H1 (cell line): ENCODE data around the gene KRCC1. TPM values are rescaled to one million over a fixed set of nuclear protein-coding genes. Genes with fewer than 3 reads are reported as not detected.
"Not testable (repeated sequence)": the region's sequence is repeated elsewhere in the genome, so short reads cannot be mapped to it uniquely, and the experiment has no call there.

ENCODE experiments used
- CTCF ChIA-PET: fragments of 300-600 bp; sonication (Branson Sonifier 250); formaldehyde crosslinking; loops from one replicate; lab custom pipeline; 2021; ENCODE audit not compliant: partially characterized antibody; lab: Charles Lee
- POLR2A ChIA-PET: fragments of 300-600 bp; sonication (Branson Sonifier 250); formaldehyde crosslinking; loops from one replicate; lab custom pipeline; 2021; ENCODE audit warnings: inconsistent platforms; ENCODE audit not compliant: partially characterized antibody; lab: Charles Lee
- DNase-seq, 2 experiments: peaks; one replicate each; pipeline versions ENCODE4 v3.0.0 to v3.0.0-alpha.2; 2010 to 2022; ENCODE audit warnings: low spot score in 2 of 2, low read depth in 1 of 2, mixed read lengths in 1 of 2
- FAIRE-seq: peaks from 2 replicates; lab custom pipeline; 2011; peaks lifted over from hg19 to GRCh38; lab: Jason Lieb, UNC
- H2AFZ ChIP-seq: 2 replicates; pipeline ENCODE4 v1.8.1; 2012; ENCODE audit warnings: low read length, inconsistent platforms
- H2AK5ac ChIP-seq: 2 replicates; pipeline ENCODE4 v1.6.1; 2013; ENCODE audit warnings: low read depth, low read length
- H2BK120ac ChIP-seq: replicated peaks from 2 replicates; pipeline ENCODE3; 2013; ENCODE audit warnings: low read depth, low read length, inconsistent platforms
- H2BK12ac ChIP-seq: 2 replicates; pipeline ENCODE4 v1.6.1; 2013; ENCODE audit warnings: low read depth, low read length
- H2BK15ac ChIP-seq: 2 replicates; pipeline ENCODE4 v1.6.1; 2013; ENCODE audit warnings: low read length
- H2BK20ac ChIP-seq: 2 replicates; pipeline ENCODE4 v1.6.1; 2013; ENCODE audit warnings: low read length
- H2BK5ac ChIP-seq: 2 replicates; pipeline ENCODE4 v1.6.1; 2013; ENCODE audit warnings: low read depth, low read length
- H3K14ac ChIP-seq: 2 replicates; pipeline ENCODE4 v1.6.1; 2013; ENCODE audit warnings: inconsistent platforms; ENCODE audit not compliant: insufficient read length
- H3K18ac ChIP-seq: 2 replicates; pipeline ENCODE4 v1.6.1; 2013; ENCODE audit warnings: low read length; ENCODE audit errors: extremely low read depth
- H3K23ac ChIP-seq: 2 replicates; pipeline ENCODE4 v1.6.1; 2013; ENCODE audit warnings: inconsistent platforms; ENCODE audit not compliant: insufficient read length
- H3K23me2 ChIP-seq: 2 replicates; pipeline ENCODE4 v1.6.1; 2013; ENCODE audit warnings: low read depth, low read length
- H3K27ac ChIP-seq: 2 replicates; pipeline ENCODE4 v1.6.1; 2011; ENCODE audit warnings: low read depth, low read length, inconsistent platforms
- H3K27me3 ChIP-seq, 4 experiments: replicated peaks in 1 of 4; 1 replicate in 1 of 4; 2 replicates in 3 of 4; pipeline versions ENCODE4 v1.6.1 to v1.8.1; 2011 to 2013; ENCODE audit warnings: low read length in 3 of 4, mild to moderate bottlenecking in 3 of 4, inconsistent platforms in 2 of 4, mixed read lengths in 2 of 4, moderate library complexity in 1 of 4; ENCODE audit not compliant: control insufficient read depth in 3 of 4, insufficient read depth in 3 of 4; ENCODE audit errors: extremely low read depth in 1 of 4
- H3K36me3 ChIP-seq, 4 experiments: 2 replicates each; pipeline versions ENCODE4 v1.6.1 to v1.8.1; 2011 to 2013; ENCODE audit warnings: mild to moderate bottlenecking in 4 of 4, low read length in 3 of 4, moderate library complexity in 2 of 4, control low read depth in 1 of 4, inconsistent platforms in 1 of 4; ENCODE audit not compliant: insufficient read depth in 4 of 4, control insufficient read depth in 2 of 4
- H3K4ac ChIP-seq: replicated peaks from 2 replicates; pipeline ENCODE3; 2013; ENCODE audit warnings: low read length, low read depth, mixed read lengths, inconsistent platforms; ENCODE audit not compliant: insufficient read length
- H3K4me1 ChIP-seq, 4 experiments: replicated peaks in 1 of 4; 1 replicate in 1 of 4; 2 replicates in 3 of 4; pipeline versions ENCODE4 v1.6.1 to v1.8.1; 2011 to 2013; ENCODE audit warnings: low read length in 3 of 4, inconsistent platforms in 2 of 4, mixed read lengths in 1 of 4; ENCODE audit not compliant: insufficient read depth in 4 of 4, control insufficient read depth in 3 of 4
- H3K4me2 ChIP-seq, 2 experiments: 2 replicates each; pipeline versions ENCODE4 v1.6.1 to v1.8.1; 2011 to 2013; ENCODE audit warnings: low read depth in 2 of 2, low read length in 2 of 2, control low read depth in 1 of 2, inconsistent platforms in 1 of 2, mild to moderate bottlenecking in 1 of 2; ENCODE audit not compliant: insufficient read depth in 1 of 2
- H3K4me3 ChIP-seq, 4 experiments: fragments of 200-600, 300-600 bp in 1 of 4; sonication (generic), shearing (Covaris generic), sonication (Bioruptor Twin) in 1 of 4; 2 replicates each; pipeline versions ENCODE4 v1.5.1 to v1.8.1; 2011 to 2016; ENCODE audit warnings: low read length in 4 of 4, low read depth in 3 of 4, control low read depth in 2 of 4, inconsistent platforms in 2 of 4, mild to moderate bottlenecking in 2 of 4, mixed read lengths in 1 of 4, moderate library complexity in 1 of 4; ENCODE audit not compliant: insufficient read depth in 2 of 4; ENCODE audit errors: extremely low read depth in 1 of 4
- H3K56ac ChIP-seq: replicated peaks from 2 replicates; pipeline ENCODE3; 2013; ENCODE audit warnings: low read depth, mild to moderate bottlenecking, mixed read lengths, low read length, inconsistent platforms; ENCODE audit not compliant: insufficient read length
- H3K79me1 ChIP-seq: 2 replicates; pipeline ENCODE4 v1.6.1; 2013; ENCODE audit warnings: low read depth, low read length, control low read depth
- H3K79me2 ChIP-seq, 2 experiments: 2 replicates each; pipeline versions ENCODE4 v1.6.1 to v1.8.1; 2012 to 2013; ENCODE audit warnings: low read length in 2 of 2, mild to moderate bottlenecking in 2 of 2, inconsistent platforms in 1 of 2; ENCODE audit not compliant: insufficient read depth in 2 of 2, control insufficient read depth in 1 of 2
- H3K9ac ChIP-seq, 4 experiments: replicated peaks in 1 of 4; 1 replicate in 1 of 4; 2 replicates in 3 of 4; pipeline versions ENCODE4 v1.6.1 to v1.8.1; 2011 to 2013; ENCODE audit warnings: low read depth in 3 of 4, low read length in 3 of 4, control low read depth in 2 of 4, mild to moderate bottlenecking in 2 of 4, moderate library complexity in 2 of 4, inconsistent platforms in 1 of 4; ENCODE audit errors: extremely low read depth in 1 of 4
- H3K9me3 ChIP-seq, 2 experiments: 2 replicates each; pipeline versions ENCODE4 v1.6.1 to v1.8.1; 2012 to 2013; ENCODE audit warnings: mild to moderate bottlenecking in 2 of 2, moderate library complexity in 2 of 2, control low read depth in 1 of 2, inconsistent platforms in 1 of 2, low read depth in 1 of 2, low read length in 1 of 2, mixed read lengths in 1 of 2; ENCODE audit not compliant: insufficient read depth in 2 of 2
- H4K20me1 ChIP-seq, 2 experiments: replicated peaks in 1 of 2; 2 replicates each; pipeline versions ENCODE3 to v1.8.1; 2011 to 2013; ENCODE audit warnings: inconsistent platforms in 2 of 2, low read length in 2 of 2, mild to moderate bottlenecking in 1 of 2; ENCODE audit not compliant: insufficient read depth in 2 of 2, control insufficient read depth in 1 of 2
- H4K5ac ChIP-seq: 2 replicates; pipeline ENCODE4 v1.6.1; 2013; ENCODE audit warnings: low read length, low read depth, mixed read lengths, inconsistent platforms; ENCODE audit not compliant: insufficient read length
- H4K8ac ChIP-seq: 2 replicates; pipeline ENCODE4 v1.8.0; 2013; ENCODE audit warnings: mild to moderate bottlenecking, moderate library complexity, low read length, inconsistent platforms; ENCODE audit not compliant: insufficient read depth; ENCODE audit errors: extremely low read depth
- H4K91ac ChIP-seq: replicated peaks from 2 replicates; pipeline ENCODE3; 2013; ENCODE audit warnings: low read length, mixed read lengths, inconsistent platforms; ENCODE audit not compliant: insufficient read length
- WGBS, 2 experiments: shearing (Covaris generic) in 1 of 2; methylation state at CpG; one replicate each; pipeline versions ENCODE4 v1.1.6 to v1.1.7; 2013 to 2015; ENCODE audit warnings: low lambda C conversion rate in 2 of 2, mixed read lengths in 2 of 2, inconsistent platforms in 1 of 2, low coverage in 1 of 2, missing lambda C conversion rate in 1 of 2; ENCODE audit not compliant: insufficient replicate concordance in 2 of 2, insufficient coverage in 1 of 2, insufficient read length in 1 of 2; ENCODE audit errors: extremely low coverage in 1 of 2, missing lambda C conversion rate in 1 of 2; 5-methylcytosine and 5-hydroxymethylcytosine counted together
- polyA plus RNA-seq, 7 experiments: library from polyadenylated mRNA; depleted of rRNA in 3 of 7; stranded (reverse) in 5 of 7; unstranded in 2 of 7; fragments of >200 nt in 5 of 7; fragments of 200-250 nt in 2 of 7; gene quantifications; 1 replicate in 5 of 7; 2 replicates in 1 of 7; 4 replicates in 1 of 7; pipeline versions ENCODE4 v1.2.1 to v1.2.3, GENCODE V29; 2011 to 2013; ENCODE audit warnings: missing spikeins in 2 of 7, mixed read lengths in 2 of 7
- total RNA-seq: library from RNA; stranded (reverse); fragmentation: NEBNext Ultra II Directional; extraction: Animal tissue kit (Norgen Biotek cat#: 25700); gene quantifications from 2 replicates; pipeline ENCODE4 v1.2.1, GENCODE V29; 2021

The KRCC1 gene
- total and polyA plus RNA-seq, 2 of the 8 experiments (the other 6 are each of a cell fraction or from before 2014, with no cell fraction given): 5.1 to 8.5 TPM

GRCh38 chr2:87987473-87987872, 68.1 kb downstream of the KRCC1 start:
- H3K23me2 ChIP-seq, H2BK15ac ChIP-seq, H2BK120ac ChIP-seq, H3K4ac ChIP-seq, H2BK5ac ChIP-seq, H3K36me3 ChIP-seq, H4K20me1 ChIP-seq, H3K27me3 ChIP-seq, DNase-seq, H3K79me2 ChIP-seq, FAIRE-seq, H3K9me3 ChIP-seq, H2AK5ac ChIP-seq, H3K23ac ChIP-seq, H2AFZ ChIP-seq, H3K27ac ChIP-seq, H3K9ac ChIP-seq, H2BK20ac ChIP-seq, H3K4me1 ChIP-seq, H4K5ac ChIP-seq, H4K8ac ChIP-seq, POLR2A ChIA-PET, H3K18ac ChIP-seq, H3K56ac ChIP-seq, H3K4me3 ChIP-seq, H3K4me2 ChIP-seq, H4K91ac ChIP-seq, H3K14ac ChIP-seq, CTCF ChIA-PET, H2BK12ac ChIP-seq, H3K79me1 ChIP-seq: not testable (repeated sequence)
- WGBS, 2 experiments: no CpG with 5 or more reads among the region's 1 CpG

- H3K9me3 ChIP-seq, H3K27ac ChIP-seq, H3K9ac ChIP-seq, H3K23me2 ChIP-seq, POLR2A ChIA-PET, H2BK15ac ChIP-seq, H3K36me3 ChIP-seq, H3K4me3 ChIP-seq, H4K20me1 ChIP-seq, H3K79me1 ChIP-seq, H3K27me3 ChIP-seq, H3K18ac ChIP-seq, H4K8ac ChIP-seq, H3K4ac ChIP-seq, H3K4me2 ChIP-seq, FAIRE-seq, H2AFZ ChIP-seq, DNase-seq, H4K91ac ChIP-seq, H2AK5ac ChIP-seq, H2BK120ac ChIP-seq, CTCF ChIA-PET, H3K56ac ChIP-seq, H3K14ac ChIP-seq, H2BK20ac ChIP-seq, H2BK5ac ChIP-seq, H3K4me1 ChIP-seq, H3K79me2 ChIP-seq, H3K23ac ChIP-seq, H2BK12ac ChIP-seq, H4K5ac ChIP-seq: not testable (repeated sequence)
- 98% methylated on average over 4 of the region's 5 CpGs; no CpG with 5 or more reads in 1 of the 2 experiments for WGBS, 2 experiments
Observed at GRCh38 chr2:87985902-87986301, 69.7 kb downstream of the KRCC1 start.
